GM21737 (cell line): ENCODE data around the gene IGF1.
A peak's percentile ranks its signal among the peaks of the same experiment; 100 is the strongest.

Source experiments
- ATAC-seq: cut with Tn5 transposase; IDR thresholded peaks from one replicate; pipeline ENCODE4 v1.9.1; 2021; ENCODE audit warnings: mild to moderate bottlenecking, moderate library complexity; ENCODE audit not compliant: unreplicated experiment

The IGF1 gene

GRCh38 chr12:102480406-102480805, at the start of gene IGF1:
Gene IGF1, minus strand, starts transcription at chr12:102480563. Its CDS starts 182 bp downstream, at chr12:102480381.
- no peak for ATAC-seq

DNA sequence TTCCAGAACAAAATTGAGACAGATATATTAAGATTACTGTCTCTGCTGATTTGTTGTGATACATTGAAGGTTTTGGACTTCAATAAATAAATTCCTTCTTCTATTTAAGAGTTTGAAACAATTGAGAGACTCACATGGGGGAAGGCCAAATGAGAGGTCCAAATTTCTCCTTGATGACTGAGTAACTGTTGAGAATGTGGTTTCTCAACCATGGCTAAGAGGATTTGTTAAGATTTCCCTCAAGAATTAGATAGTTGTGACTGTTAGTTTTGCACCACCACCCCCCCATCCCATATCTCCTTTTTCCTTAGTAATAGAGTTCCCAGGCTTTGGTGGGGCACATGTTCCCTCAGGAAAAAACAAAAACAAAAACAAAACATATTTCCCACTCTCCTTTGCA, 47.7 kb upstream of the IGF1 start:
- ATAC-seq = no peak

- ATAC-seq = no peak
These were observed 46.9 kb upstream of the IGF1 start for GRCh38 chr12:102527171-102527720.

- no peak for ATAC-seq
These were observed 46.3 kb upstream of the IGF1 start for GRCh38 chr12:102526656-102527055.

DNA sequence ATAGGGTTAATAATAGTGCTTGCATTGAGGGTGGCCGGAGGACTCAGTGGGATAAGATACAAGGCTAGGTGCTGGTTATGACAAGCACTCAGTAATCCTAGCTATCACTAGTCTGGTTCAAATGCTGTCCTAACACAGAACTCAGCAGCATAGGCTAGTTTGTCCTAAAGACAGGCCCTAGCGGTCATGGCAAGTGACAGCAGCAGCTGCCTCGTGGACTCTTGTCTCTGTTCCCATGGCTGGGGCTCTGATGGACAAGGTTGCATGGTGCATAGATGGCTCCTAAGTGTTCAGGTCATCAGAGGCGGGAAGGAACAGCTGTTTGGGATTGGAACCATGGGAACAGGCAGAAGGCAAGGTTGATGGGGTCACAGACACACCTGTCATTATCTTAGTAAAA, 42.4 kb upstream of the IGF1 start:
- ATAC-seq = no peak

DNA sequence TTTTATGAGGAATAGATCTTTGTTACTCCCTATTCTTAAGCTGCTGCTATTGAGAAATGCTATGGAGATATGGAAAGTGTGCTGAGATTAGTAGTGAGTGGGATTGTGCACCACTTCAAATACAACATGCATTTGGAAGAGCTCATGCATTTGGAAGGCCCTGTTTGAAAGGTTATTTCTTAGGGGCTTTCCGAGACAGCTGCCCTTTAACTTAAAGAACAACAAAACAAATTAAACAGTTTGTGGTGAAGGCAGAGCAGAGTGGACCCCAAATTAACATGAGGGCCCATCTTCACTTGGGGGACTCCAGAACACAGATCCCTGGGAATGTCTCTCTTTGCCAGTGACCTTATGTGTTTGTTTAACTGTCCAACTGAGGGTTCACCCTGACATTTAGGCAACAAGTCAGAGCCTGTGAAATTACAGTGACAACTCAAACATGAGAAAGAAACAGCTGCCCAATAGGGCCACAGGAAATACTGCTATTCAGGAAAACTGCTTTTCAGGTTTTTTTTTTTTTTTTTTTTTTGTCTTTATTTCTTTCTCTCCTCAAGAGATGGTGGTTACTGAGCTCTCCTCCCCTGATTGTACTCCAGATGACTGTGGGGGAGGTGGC, 41.4 kb upstream of the IGF1 start:
- ATAC-seq = no peak

GRCh38 chr12:102518871-102519270, 38.5 kb upstream of the IGF1 start:
- ATAC-seq = no peak

GRCh38 chr12:102514696-102515095, 34.3 kb upstream of the IGF1 start:
- no peak for ATAC-seq

DNA sequence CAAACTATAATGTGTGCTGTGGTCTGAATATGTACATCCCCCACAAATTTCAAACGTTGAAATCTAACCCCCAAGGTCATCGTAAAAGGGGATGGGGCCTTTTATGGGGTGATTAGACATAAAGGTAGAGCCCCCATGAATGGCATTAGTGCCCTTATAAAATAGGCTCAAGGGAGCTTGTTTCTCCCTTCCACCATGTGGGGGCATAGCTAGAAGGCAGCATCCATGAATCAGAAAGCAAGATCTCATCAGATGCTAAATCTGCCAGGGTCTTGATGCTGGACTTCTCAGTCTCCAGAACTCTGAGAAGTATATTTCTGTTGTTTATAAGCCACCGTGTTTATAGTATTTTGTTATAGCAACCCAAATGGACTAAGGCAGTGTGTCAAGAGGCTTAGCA, 33.4 kb upstream of the IGF1 start:
- ATAC-seq = no peak

DNA sequence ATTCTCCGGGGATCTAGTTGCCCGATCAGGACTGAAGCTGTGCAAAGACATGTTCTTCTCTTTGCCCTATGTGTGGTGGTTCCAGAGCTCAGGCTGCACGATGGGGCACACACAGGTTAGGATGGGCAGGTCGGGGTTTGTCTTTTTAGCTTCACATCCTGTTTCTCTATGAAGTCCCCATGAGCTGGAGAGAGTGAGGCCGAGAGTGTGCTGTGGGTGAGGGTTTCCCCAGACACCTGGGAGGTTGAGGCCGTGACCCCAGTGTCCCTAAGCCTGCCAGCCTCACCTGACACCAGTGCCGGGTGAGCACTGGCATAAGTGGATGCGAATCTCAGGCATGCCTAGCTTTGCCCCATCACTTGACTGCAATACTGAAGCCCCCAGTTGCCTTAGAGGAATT, 32.9 kb upstream of the IGF1 start:
- peak; percentile 67 for ATAC-seq

DNA sequence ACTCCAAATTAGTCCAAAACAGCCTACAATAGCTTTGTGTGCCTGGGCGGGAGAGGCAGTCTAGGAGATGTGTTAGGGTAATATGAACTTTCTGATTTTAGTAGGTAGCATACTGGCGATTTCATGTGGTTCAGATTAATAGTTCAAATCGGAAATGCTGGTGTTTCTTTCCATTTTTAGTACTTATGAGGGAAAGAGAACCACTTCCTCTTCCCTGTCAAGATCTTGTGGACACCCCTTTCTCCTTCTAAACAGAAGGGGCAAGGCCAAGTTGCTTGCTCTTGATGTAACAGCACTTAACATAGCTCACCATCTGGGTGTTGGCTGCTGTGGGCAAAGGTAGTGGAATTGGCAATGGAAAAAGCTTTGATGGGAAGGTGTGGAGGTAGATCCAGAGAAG, 32.2 kb upstream of the IGF1 start:
- no peak for ATAC-seq

DNA sequence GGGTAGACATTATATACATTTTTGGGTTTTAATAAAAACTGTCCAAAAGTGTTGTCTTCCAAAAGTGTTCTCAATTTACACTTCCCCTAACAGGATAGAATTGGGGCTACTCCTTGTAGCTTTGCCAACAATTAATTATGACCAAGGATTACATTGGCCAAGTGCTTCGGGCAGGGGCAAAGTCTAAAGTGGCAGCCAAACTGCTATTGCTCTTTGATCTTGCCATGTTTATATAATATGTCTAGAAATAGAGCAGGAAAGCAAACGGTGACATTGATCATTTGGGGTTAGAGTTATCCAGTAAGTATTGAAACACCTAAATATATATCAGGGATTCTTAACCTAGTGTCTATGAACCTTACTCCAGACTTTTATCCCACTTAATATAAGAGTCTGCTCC, 31.2 kb upstream of the IGF1 start:
- ATAC-seq = no peak

- ATAC-seq = no peak
These were observed 30.1 kb upstream of the IGF1 start for GRCh38 chr12:102510463-102510862.

GRCh38 chr12:102510031-102510430, 29.7 kb upstream of the IGF1 start:
- no peak for ATAC-seq

- ATAC-seq = no peak
These were observed 28.8 kb upstream of the IGF1 start for GRCh38 chr12:102509123-102509626.

DNA sequence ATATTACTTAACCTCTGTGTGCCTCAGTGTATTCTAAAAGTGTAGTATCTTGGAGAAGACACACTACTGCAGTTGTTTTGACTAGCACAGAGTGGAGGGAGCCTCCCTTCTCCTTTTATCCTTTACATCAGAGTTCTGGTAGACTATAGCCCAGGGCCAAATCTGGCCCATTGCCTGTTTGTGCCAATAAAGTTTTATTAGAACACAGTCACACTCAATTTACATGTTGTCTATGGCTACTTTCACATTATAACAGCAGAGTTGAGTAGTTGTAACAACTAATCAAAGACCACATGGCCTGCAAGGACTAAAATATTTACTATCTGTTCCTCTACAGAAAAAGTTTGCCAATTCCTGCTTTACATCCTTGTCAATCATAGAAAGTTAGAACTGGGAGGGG, 27.7 kb upstream of the IGF1 start:
- ATAC-seq = no peak

DNA sequence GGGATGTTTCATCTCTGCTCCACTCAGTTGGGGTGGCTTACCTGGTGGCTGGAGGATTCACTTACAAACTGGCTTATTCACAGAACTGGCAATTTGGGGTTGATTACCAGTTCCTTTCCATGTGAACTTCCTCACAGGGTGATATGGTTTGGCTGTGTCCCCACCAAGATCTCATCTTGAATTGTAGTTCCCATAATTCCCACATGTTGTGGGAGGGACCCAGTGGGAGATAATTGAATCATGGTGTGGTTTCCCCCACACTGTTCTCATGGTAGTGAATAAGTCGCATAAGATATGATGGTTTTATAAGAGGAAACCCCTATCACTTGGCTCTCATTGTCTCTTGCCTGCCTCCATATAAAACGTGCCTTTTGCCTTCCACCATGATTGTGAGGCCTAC, 26.9 kb upstream of the IGF1 start:
- ATAC-seq = no peak

DNA sequence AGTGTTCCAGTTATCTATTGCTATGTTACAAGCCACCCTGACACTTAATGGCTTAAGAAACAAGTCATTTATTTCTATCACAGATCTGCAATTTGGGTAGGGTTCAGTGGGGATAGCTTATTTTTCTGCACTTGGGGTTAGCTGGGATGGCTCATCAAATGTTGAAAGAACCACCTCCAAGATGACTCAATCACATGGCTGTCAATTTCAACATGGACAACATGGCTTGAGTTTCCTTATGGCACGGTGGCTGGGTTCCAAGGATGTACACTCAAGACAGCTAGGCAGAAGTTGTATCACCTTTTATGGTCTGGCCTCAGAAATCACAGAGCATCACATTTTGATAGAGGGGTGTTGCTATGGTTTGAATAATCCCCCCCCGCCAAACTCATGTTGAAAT, 24.5 kb upstream of the IGF1 start:
- ATAC-seq = no peak

DNA sequence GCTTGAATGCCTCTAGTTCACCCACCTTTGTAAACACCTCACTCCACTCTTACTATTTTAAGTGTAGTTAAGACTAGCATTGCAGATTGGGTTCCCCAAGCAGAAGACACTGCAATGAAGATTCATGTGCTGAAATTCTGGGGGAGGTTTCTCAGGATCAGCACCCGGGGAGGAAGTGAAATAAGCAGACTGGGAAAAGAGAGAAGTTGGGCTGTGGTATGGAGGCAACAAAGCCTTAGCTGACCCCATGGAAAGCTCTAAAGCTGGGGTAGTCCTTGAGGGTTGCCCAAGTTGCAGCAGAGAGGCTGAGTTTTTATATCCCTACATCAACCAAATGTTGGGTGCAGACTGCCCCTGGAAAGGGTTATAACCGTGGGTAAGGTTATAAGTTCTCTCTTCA, 23.9 kb upstream of the IGF1 start:
- no peak for ATAC-seq

DNA sequence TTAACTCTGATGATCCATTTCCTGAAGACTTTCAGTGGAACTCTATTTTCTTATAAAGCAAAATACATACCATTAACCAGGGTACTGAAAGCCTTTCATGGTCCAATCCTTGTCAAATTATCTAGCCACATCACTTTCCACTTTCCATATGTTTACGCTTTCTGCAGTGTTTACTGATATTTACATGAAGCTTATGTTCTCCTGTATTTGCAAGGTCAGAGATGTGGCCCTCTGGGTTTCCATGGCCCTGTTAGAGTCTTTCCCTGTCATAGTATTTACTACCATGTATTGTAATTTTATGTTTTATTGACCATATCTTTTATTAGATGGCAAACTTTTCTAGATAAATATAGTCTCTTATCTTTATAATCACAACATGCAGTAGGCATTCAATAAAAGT, 23.5 kb upstream of the IGF1 start:
- ATAC-seq = no peak

DNA sequence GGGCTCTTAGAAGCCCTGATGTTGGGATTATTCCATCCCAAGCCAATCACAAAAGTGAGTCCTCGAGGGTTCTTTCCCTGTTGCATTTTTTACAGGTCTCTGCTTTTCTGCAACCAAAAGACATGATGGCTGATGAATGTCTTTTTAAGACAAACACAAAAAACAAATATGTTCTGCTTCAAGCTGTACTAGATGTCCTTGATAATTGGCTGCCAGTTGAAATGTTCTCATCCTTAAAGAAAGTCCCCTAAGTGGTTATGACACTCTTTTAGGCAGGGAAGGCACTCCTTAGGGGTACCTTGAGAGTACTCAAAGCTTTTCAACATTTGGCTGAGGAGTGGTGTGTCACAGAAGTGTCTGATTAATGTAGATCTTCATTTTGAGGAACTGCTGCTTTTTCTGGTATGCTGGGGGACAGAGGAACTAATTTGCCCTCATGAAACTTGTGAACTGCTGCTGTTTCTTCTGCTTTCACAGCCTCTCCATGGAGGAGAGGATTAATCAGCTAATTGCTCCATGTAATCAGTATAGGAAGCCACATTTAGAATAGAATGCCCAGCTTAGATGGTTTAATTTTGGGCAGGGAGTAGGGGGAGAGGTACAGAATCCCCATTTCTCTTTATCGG, 22.8 kb upstream of the IGF1 start:
- ATAC-seq = peak; percentile 59

DNA sequence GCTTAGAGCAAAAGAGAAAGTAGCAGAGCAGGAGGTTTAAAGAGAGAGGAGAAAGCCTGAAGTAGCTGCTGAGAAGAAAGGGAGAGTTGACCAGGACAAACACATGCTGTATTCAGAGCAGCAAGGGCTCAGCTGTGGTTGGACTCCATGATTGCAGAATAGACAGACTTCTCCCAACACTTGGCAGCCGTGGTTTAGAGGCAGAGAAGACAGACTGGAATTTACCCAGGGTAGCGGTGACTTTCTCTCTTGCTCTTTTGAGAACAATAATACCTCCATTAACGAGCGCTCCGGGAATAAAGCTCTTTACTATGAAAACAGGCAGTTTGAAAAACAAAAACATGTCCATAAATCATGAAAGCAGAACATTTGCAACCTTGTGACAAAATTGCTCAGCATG, 21.4 kb upstream of the IGF1 start:
- ATAC-seq = no peak

DNA sequence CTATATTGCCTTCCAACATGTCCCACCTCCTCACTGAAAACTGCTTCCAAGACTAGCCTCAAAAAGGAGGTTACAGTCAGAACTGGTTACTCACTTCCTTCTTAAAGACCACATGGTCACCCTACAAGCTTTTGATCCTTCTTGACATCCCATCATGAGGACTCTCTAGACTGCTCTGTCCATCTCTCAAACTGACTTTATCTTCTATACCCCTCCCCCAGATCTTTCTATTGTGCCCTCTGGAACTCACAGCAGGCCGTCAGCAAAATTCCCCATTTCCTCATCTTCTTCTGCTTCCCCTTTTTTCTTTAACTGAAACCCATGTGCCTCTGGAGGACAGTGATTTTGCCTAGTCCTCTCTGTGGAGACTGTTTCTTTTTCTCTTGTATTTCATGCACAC, 18.1 kb upstream of the IGF1 start:
- no peak for ATAC-seq
